Skeletal muscle satellite cell (primary cell): Measurements from ENCODE around the gene PRDX3.

Experiments used
- H3K27me3 ChIP-seq: 2 replicates; pipeline ENCODE4 v1.7.0; 2013; ENCODE audit warnings: low read length; ENCODE audit not compliant: control insufficient read depth, insufficient read depth
- H3K36me3 ChIP-seq: 2 replicates; pipeline ENCODE4 v1.7.0; 2013; ENCODE audit warnings: mild to moderate bottlenecking, control low read depth, low read length; ENCODE audit not compliant: insufficient read depth
- H3K4me1 ChIP-seq: 2 replicates; pipeline ENCODE4 v1.7.0; 2013; ENCODE audit warnings: low read length; ENCODE audit not compliant: control insufficient read depth, insufficient read depth
- H3K4me2 ChIP-seq: 2 replicates; pipeline ENCODE4 v1.7.0; 2013; ENCODE audit warnings: mild to moderate bottlenecking, low read length
- H3K4me3 ChIP-seq: 2 replicates; pipeline ENCODE4 v1.7.0; 2013; ENCODE audit warnings: low read length
- H3K9ac ChIP-seq: 2 replicates; pipeline ENCODE4 v1.7.0; 2013; ENCODE audit warnings: mild to moderate bottlenecking, low read depth, low read length, moderate library complexity
- H3K9me3 ChIP-seq: replicated peaks from 2 replicates; pipeline ENCODE4 v1.7.0; 2013; ENCODE audit warnings: mild to moderate bottlenecking, control low read depth, low read length

The PRDX3 gene

DNA sequence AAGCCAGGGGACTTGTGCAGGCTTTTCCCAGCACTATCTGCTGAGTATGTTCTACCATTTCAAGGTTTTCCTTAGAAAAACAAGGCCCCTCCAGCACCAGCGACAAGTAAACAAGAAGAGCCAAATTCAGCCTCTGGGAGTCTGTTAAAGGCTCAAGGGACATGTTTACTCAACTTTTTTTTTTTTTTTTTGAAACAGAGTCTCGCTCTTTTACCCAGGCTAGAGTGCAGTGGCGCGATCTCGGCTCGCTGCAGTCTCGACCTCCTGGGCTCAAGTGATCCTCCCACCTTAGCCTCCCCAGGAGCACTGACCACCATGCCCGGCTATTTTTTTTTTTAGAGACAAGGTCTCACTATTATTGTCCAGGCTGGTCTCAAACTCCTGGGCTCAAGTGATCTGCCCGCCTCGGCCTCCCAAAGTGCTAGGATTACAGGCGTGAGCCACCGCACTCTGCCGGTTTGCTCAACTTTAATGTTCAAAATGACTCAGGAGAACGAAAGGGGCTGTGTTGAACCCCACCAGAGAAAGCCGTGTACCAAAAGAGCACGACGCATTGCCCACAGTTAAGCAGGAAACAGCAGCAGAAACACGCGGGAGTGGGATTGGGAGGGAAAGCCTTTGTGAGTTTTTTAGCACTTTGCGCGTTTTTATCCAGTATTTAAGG, 772 bp downstream of the PRDX3 start:
- peaks cover 25% of the 10 kb centered on the region for H3K4me1 ChIP-seq
- peaks cover 22% of the 10 kb centered on the region for H3K36me3 ChIP-seq
- H3K27me3 ChIP-seq: no peaks in the 10 kb centered on the region
- H3K9me3 ChIP-seq: no peaks in the 10 kb centered on the region
- peak overlapping the region; percentile 97 for H3K4me3 ChIP-seq
- peak overlapping the region; percentile 97 for H3K9ac ChIP-seq
- peak overlapping the region; percentile 93 for H3K4me2 ChIP-seq

- H3K4me3 ChIP-seq: no peak overlapping the region
- peaks cover 29% of the 10 kb centered on the region for H3K4me1 ChIP-seq
- H3K4me2 ChIP-seq: peak overlapping the region; percentile 93
- peaks cover 36% of the 10 kb centered on the region for H3K36me3 ChIP-seq
- no peaks in the 10 kb centered on the region for H3K27me3 ChIP-seq
- peak overlapping the region; percentile 3 for H3K9ac ChIP-seq
- no peaks in the 10 kb centered on the region for H3K9me3 ChIP-seq
These were observed 2.4 kb downstream of the PRDX3 start for GRCh38 chr10:119176166-119176565.

DNA sequence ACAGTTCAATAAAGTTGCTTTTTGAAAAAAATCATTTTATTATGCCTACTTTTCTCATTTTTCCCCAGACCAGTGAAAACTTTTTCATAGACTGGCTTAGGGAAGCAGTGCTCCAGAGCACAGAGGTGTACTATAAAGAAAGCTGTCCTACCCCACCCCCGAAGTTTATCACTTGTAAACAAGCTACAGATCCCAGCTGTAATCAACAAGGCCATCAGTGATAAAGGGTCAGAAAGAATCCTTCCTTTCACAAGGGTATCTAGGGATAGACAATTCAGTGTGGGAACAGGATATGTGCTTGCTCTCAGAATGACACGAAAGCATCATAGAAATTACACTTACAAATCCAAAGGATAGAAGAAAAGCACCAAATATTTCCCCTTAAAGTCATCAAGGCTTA, 4.5 kb downstream of the PRDX3 start:
- no peak overlapping the region for H3K9ac ChIP-seq
- no peaks in the 10 kb centered on the region for H3K9me3 ChIP-seq
- no peak overlapping the region for H3K4me2 ChIP-seq
- peaks cover 51% of the 10 kb centered on the region for H3K36me3 ChIP-seq
- H3K27me3 ChIP-seq: no peaks in the 10 kb centered on the region
- peaks cover 26% of the 10 kb centered on the region for H3K4me1 ChIP-seq
- no peak overlapping the region for H3K4me3 ChIP-seq

DNA sequence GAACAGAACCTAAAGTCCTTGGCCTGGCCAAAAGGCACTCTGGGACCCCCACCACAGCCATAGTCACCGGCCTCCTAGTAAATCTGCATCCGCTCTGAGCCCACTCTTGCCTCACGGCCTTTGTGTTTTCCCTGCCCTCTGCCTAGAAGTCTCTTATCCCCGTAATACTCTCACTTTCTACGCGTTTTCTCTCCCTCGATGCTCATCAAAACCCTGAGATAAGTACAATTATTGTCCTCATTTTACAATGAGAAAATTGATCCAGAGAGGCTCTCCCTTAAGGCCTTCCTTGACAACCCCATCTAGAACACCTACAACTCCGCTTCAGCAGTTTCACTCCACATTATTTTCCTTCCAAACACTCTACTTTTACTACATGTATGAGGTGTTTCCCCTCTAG, 11.6 kb downstream of the PRDX3 start:
- Histone ChIP-seq H3K36me3 (peaks cover 42% of the 10 kb centered on the region), H3K4me2 (no peak overlapping the region), H3K9ac (no peak overlapping the region), H3K27me3 (no peaks in the 10 kb centered on the region), H3K9me3 (no peaks in the 10 kb centered on the region), H3K4me1 (peaks cover 14% of the 10 kb centered on the region), H3K4me3 (no peak overlapping the region)

- Histone ChIP-seq H3K4me3 (no peak overlapping the region), H3K36me3 (peaks cover 38% of the 10 kb centered on the region)
These were observed 12.0 kb downstream of the PRDX3 start for GRCh38 chr10:119166564-119166963.

GRCh38 chr10:119166118-119166500, 12.5 kb downstream of the PRDX3 start:
- Histone ChIP-seq H3K36me3 (peaks cover 33% of the 10 kb centered on the region), H3K9ac (peak overlapping the region; percentile 85)

More at GRCh38 chr10:119166564-119166963, 12.0 kb downstream of the PRDX3 start:
- Histone ChIP-seq H3K27me3 (no peaks in the 10 kb centered on the region), H3K9ac (no peak overlapping the region), H3K4me1 (peaks cover 18% of the 10 kb centered on the region), H3K9me3 (no peaks in the 10 kb centered on the region), H3K4me2 (peak overlapping the region; percentile 98)

GRCh38 chr10:119165171-119166117, 13.2 kb downstream of the PRDX3 start, which contains the start of gene SFXN4:
Gene SFXN4 (minus strand): TSS chr10:119165714. CDS start chr10:119165647, 67 bp downstream.
- Histone ChIP-seq H3K9me3 (no peaks in the 10 kb centered on the region), H3K27me3 (no peaks in the 10 kb centered on the region), H3K36me3 (peaks cover 32% of the 10 kb centered on the region), H3K9ac (peak within 1 kb of the TSS; percentile 85), H3K4me1 (peaks cover 20% of the 10 kb centered on the region), H3K4me2 (peak within 1 kb of the TSS; percentile 98), H3K4me3 (peak within 1 kb of the TSS; percentile 82)

More at GRCh38 chr10:119166118-119166500, 12.5 kb downstream of the PRDX3 start:
- Histone ChIP-seq H3K27me3 (no peaks in the 10 kb centered on the region), H3K9me3 (no peaks in the 10 kb centered on the region), H3K4me2 (peak overlapping the region; percentile 98), H3K4me1 (peaks cover 20% of the 10 kb centered on the region), H3K4me3 (peak overlapping the region; percentile 82)

GRCh38 chr10:119162452-119163092, 16.0 kb downstream of the PRDX3 start:
- Histone ChIP-seq H3K4me1 (peaks cover 20% of the 10 kb centered on the region), H3K27me3 (no peaks in the 10 kb centered on the region), H3K9me3 (no peaks in the 10 kb centered on the region), H3K4me2 (no peak overlapping the region), H3K9ac (no peak overlapping the region), H3K36me3 (peaks cover 17% of the 10 kb centered on the region), H3K4me3 (no peak overlapping the region)

DNA sequence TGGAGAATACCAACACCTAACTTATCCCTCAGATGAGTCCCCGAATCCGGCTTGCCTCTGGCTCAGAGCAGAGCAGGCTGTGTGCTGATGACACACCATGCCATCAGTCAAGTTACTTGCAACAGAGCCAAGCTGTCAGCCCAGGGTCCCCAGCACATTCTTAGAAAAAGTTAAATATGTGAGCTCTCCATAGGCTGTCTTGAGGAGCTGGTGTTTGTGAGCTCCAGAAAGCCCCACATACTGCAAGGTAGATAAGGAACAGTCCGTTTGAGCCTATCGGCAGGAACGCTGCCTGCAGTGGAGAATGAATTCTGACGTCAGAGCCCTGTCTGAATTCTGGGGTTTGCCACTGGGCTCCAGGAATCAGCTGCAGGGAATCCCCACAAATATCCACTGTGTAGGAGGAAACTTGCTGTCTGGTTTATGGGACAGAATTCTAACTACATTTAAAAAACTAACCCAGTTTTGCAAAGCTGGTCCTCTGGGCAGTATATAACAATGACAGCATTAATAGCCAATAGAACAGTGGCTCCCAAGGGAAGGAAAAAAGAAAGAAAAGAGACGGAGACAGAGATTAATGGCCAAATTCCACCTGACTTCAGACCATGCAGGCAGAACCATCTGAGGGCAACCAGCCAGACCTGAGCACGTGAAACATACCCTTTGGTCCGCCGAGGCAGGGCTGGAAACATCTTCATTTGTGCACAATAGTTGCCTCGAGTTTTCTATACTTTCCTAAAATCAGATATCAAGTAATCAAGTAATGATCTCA, 16.7 kb downstream of the PRDX3 start:
- peaks cover 10% of the 10 kb centered on the region for H3K36me3 ChIP-seq
- H3K9me3 ChIP-seq: no peaks in the 10 kb centered on the region
- H3K9ac ChIP-seq: no peak overlapping the region
- H3K4me3 ChIP-seq: no peak overlapping the region
- H3K4me2 ChIP-seq: no peak overlapping the region
- H3K4me1 ChIP-seq: peaks cover 20% of the 10 kb centered on the region
- H3K27me3 ChIP-seq: no peaks in the 10 kb centered on the region

- H3K4me1 ChIP-seq: peaks cover 8% of the 10 kb centered on the region
- H3K9me3 ChIP-seq: no peaks in the 10 kb centered on the region
- H3K4me3 ChIP-seq: no peak overlapping the region
- no peak overlapping the region for H3K4me2 ChIP-seq
- no peak overlapping the region for H3K9ac ChIP-seq
- H3K36me3 ChIP-seq: peaks cover 21% of the 10 kb centered on the region
- H3K27me3 ChIP-seq: no peaks in the 10 kb centered on the region
These were observed 19.3 kb downstream of the PRDX3 start for GRCh38 chr10:119159332-119159731.
